ENCODE data around the gene DRP2.

Gene DRP2

GRCh38 chrX:101219864-101220346 lies 319 bp downstream of the DRP2 start:
- Histone ChIP-seq H3K4me1 (ENCODE audit: low read depth, poor library complexity, severe bottlenecking) (no peaks in the 10 kb centered on the region), H3K4me2 (no peak overlapping the region), H4K20me1 (ENCODE audit: insufficient read depth) (no peaks in the 10 kb centered on the region), H2AFZ (ENCODE audit: low read depth) (no peak overlapping the region), H3K27me3 (ENCODE audit: insufficient read depth, low read depth) (no peaks in the 10 kb centered on the region), H3K36me3 (ENCODE audit: insufficient read depth) (no peaks in the 10 kb centered on the region), H3K4me3 (IDR thresholded peaks at IDR 0.05; ENCODE audit: insufficient read depth, low read depth, low read length) (no peak overlapping the region), H3K9ac (no peak overlapping the region), H3K79me2 (ENCODE audit: insufficient read depth, low read depth) (no peaks in the 10 kb centered on the region), H3K27ac (no peak overlapping the region)
- TF ChIP-seq, protein P1, sequence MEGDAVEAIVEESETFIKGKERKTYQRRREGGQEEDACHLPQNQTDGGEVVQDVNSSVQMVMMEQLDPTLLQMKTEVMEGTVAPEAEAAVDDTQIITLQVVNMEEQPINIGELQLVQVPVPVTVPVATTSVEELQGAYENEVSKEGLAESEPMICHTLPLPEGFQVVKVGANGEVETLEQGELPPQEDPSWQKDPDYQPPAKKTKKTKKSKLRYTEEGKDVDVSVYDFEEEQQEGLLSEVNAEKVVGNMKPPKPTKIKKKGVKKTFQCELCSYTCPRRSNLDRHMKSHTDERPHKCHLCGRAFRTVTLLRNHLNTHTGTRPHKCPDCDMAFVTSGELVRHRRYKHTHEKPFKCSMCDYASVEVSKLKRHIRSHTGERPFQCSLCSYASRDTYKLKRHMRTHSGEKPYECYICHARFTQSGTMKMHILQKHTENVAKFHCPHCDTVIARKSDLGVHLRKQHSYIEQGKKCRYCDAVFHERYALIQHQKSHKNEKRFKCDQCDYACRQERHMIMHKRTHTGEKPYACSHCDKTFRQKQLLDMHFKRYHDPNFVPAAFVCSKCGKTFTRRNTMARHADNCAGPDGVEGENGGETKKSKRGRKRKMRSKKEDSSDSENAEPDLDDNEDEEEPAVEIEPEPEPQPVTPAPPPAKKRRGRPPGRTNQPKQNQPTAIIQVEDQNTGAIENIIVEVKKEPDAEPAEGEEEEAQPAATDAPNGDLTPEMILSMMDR (conservative IDR thresholded peaks at IDR 0.05; ENCODE audit: low read depth, low read length) = no peak

GRCh38 chrX:101220662-101221260 lies 1.2 kb downstream of the DRP2 start:
- Histone ChIP-seq H3K4me3 (IDR thresholded peaks at IDR 0.05; ENCODE audit: insufficient read depth, low read depth, low read length) (no peak overlapping the region), H3K79me2 (ENCODE audit: insufficient read depth, low read depth) (no peaks in the 10 kb centered on the region), H3K36me3 (ENCODE audit: insufficient read depth) (no peaks in the 10 kb centered on the region), H2AFZ (ENCODE audit: low read depth) (no peak overlapping the region), H4K20me1 (ENCODE audit: insufficient read depth) (no peaks in the 10 kb centered on the region), H3K27ac (no peak overlapping the region), H3K4me1 (ENCODE audit: low read depth, poor library complexity, severe bottlenecking) (no peaks in the 10 kb centered on the region), H3K27me3 (ENCODE audit: insufficient read depth, low read depth) (no peaks in the 10 kb centered on the region), H3K4me2 (no peak overlapping the region), H3K9ac (no peak overlapping the region)
- TF ChIP-seq, protein P1 (conservative IDR thresholded peaks at IDR 0.05; ENCODE audit: low read depth, low read length) = no peak

GRCh38 chrX:101223226-101223625 lies 3.6 kb downstream of the DRP2 start:
- Histone ChIP-seq H3K36me3 (ENCODE audit: insufficient read depth) (no peaks in the 10 kb centered on the region), H3K4me1 (ENCODE audit: low read depth, poor library complexity, severe bottlenecking) (no peaks in the 10 kb centered on the region), H3K27ac (no peak overlapping the region), H4K20me1 (ENCODE audit: insufficient read depth) (no peaks in the 10 kb centered on the region), H3K4me2 (no peak overlapping the region), H2AFZ (ENCODE audit: low read depth) (no peak overlapping the region), H3K9ac (no peak overlapping the region), H3K79me2 (ENCODE audit: insufficient read depth, low read depth) (no peaks in the 10 kb centered on the region), H3K27me3 (ENCODE audit: insufficient read depth, low read depth) (no peaks in the 10 kb centered on the region), H3K4me3 (IDR thresholded peaks at IDR 0.05; ENCODE audit: insufficient read depth, low read depth, low read length) (no peak overlapping the region)
- TF ChIP-seq, protein P1 (conservative IDR thresholded peaks at IDR 0.05; ENCODE audit: low read depth, low read length) = no peak

- H3K36me3 ChIP-seq (ENCODE audit: insufficient read depth) = no peaks in the 10 kb centered on the region
- H3K4me3 ChIP-seq (IDR thresholded peaks at IDR 0.05; ENCODE audit: insufficient read depth, low read depth, low read length) = no peak overlapping the region
- no peaks in the 10 kb centered on the region for H3K79me2 ChIP-seq (ENCODE audit: insufficient read depth, low read depth)
- no peak overlapping the region for H3K9ac ChIP-seq
- no peak overlapping the region for H2AFZ ChIP-seq (ENCODE audit: low read depth)
- no peaks in the 10 kb centered on the region for H3K27me3 ChIP-seq (ENCODE audit: insufficient read depth, low read depth)
- H4K20me1 ChIP-seq (ENCODE audit: insufficient read depth) = no peaks in the 10 kb centered on the region
- H3K4me2 ChIP-seq = no peak overlapping the region
- TF ChIP-seq, protein P1 (conservative IDR thresholded peaks at IDR 0.05; ENCODE audit: low read depth, low read length) = no peak
- H3K4me1 ChIP-seq (ENCODE audit: low read depth, poor library complexity, severe bottlenecking) = no peaks in the 10 kb centered on the region
- H3K27ac ChIP-seq = no peak overlapping the region
Measured at GRCh38 chrX:101229170-101229569, 9.6 kb downstream of the DRP2 start.
